CD4-positive, CD25-positive, alpha-beta regulatory T cell (primary cell): ENCODE results near the gene CAMK1D. TPM values are rescaled to one million over a fixed set of nuclear protein-coding genes. Genes with fewer than 3 reads are reported as not detected.
A peak's percentile ranks its signal among the peaks of the same experiment; 100 is the strongest.

Source experiments
- ATAC-seq, 2 donors: fragments of 150-1000 bp; cut with Tn5 transposase; one replicate each; pipeline ENCODE4 v1.10.0; 2021; ENCODE audit warnings: low read depth in 2 of 2, moderate number of reproducible peaks in 2 of 2, moderate library complexity in 1 of 2
- DNase-seq, 3 donors: peaks; one replicate each; pipeline versions ENCODE4 v3.0.0 to v3.0.0-alpha.2; 2012 to 2022; ENCODE audit warnings: mixed read lengths in 1 of 3
- H3K27ac ChIP-seq: one replicate; pipeline ENCODE4 v1.7.0; 2013; ENCODE audit warnings: mild to moderate bottlenecking, low read length; ENCODE audit not compliant: insufficient read depth, poor library complexity, severe bottlenecking
- H3K27me3 ChIP-seq: one replicate; pipeline ENCODE4 v1.7.0; 2013; ENCODE audit warnings: low read length; ENCODE audit not compliant: control insufficient read depth, insufficient read depth
- H3K36me3 ChIP-seq: one replicate; pipeline ENCODE4 v1.7.0; 2013; ENCODE audit warnings: mild to moderate bottlenecking, low read length, moderate library complexity; ENCODE audit not compliant: control insufficient read depth, insufficient read depth
- H3K4me1 ChIP-seq: 2 replicates; pipeline ENCODE4 v1.7.0; 2013; ENCODE audit warnings: mild to moderate bottlenecking, low read length; ENCODE audit not compliant: insufficient read depth, control insufficient read depth, poor library complexity, severe bottlenecking
- H3K4me3 ChIP-seq: one replicate; pipeline ENCODE4 v1.7.0; 2013; ENCODE audit warnings: low read depth, mild to moderate bottlenecking, low read length, moderate library complexity
- H3K9me3 ChIP-seq, 2 experiments: 1 replicate in 1 of 2; 2 replicates in 1 of 2; pipeline ENCODE4 v1.7.0; 2013; ENCODE audit warnings: low read length in 2 of 2, mild to moderate bottlenecking in 1 of 2, moderate library complexity in 1 of 2; ENCODE audit not compliant: control insufficient read depth in 2 of 2
- H3K27ac Mint-ChIP-seq, 3 donors: one replicate each; pipeline ENCODE4 v1.8.0; 2020 to 2022; ENCODE audit warnings: mild to moderate bottlenecking in 3 of 3, mixed read lengths in 3 of 3, moderate library complexity in 2 of 3
- H3K27me3 Mint-ChIP-seq: one replicate; pipeline ENCODE4 v1.8.0; 2022; ENCODE audit warnings: mild to moderate bottlenecking, mixed read lengths
- H3K36me3 Mint-ChIP-seq: one replicate; pipeline ENCODE4 v1.8.0; 2020; ENCODE audit warnings: mixed read lengths
- H3K4me1 Mint-ChIP-seq, 4 donors: one replicate each; pipeline ENCODE4 v1.8.0; 2020 to 2022; ENCODE audit warnings: mixed read lengths in 4 of 4, mild to moderate bottlenecking in 1 of 4
- H3K4me3 Mint-ChIP-seq, 4 donors: one replicate each; pipeline ENCODE4 v1.8.0; 2020 to 2022; ENCODE audit warnings: mild to moderate bottlenecking in 4 of 4, mixed read lengths in 4 of 4, moderate library complexity in 3 of 4
- H3K9me3 Mint-ChIP-seq, 7 donors: one replicate each; pipeline ENCODE4 v1.8.0; 2020 to 2022; ENCODE audit warnings: mixed read lengths in 7 of 7, mild to moderate bottlenecking in 3 of 7, moderate library complexity in 2 of 7
- polyA plus RNA-seq, 4 donors: library from polyadenylated mRNA; unstranded; fragments of 300-500 nt; fragmentation: Illumina TruSeq; gene quantifications; one replicate each; pipeline ENCODE4 v1.2.3, GENCODE V29; 2021
- total RNA-seq: library from RNA; stranded (reverse); gene quantifications from one replicate; pipeline ENCODE4 v1.2.3, GENCODE V29; 2022

The CAMK1D gene
- total and polyA plus RNA-seq, 5 donors from 2014 or later, result 4.4 to 25.3 (median 5.2) TPM

GRCh38 chr10:12656518-12657142 lies 307.3 kb downstream of the CAMK1D start:
- H3K9me3 Mint-ChIP-seq, result peaks cover 0 to 6% (median 0%) of the 10 kb centered on the region in 7 donors

GRCh38 chr10:12657489-12657888 lies 308.1 kb downstream of the CAMK1D start:
- Mint-ChIP-seq H3K4me3 (no peak overlapping the region), H3K36me3 (peaks cover 9% of the 10 kb centered on the region), H3K4me1 (peaks cover 0 to 2% (median 0%) of the 10 kb centered on the region in 4 donors), H3K27ac (no peak overlapping the region), H3K27me3 (no peaks in the 10 kb centered on the region), H3K9me3 (peaks cover 0 to 6% (median 0%) of the 10 kb centered on the region in 7 donors)
- H3K9me3 ChIP-seq, result no peaks in the 10 kb centered on the region
- ATAC-seq (no peak), DNase-seq (no peak)
- no peaks in the 10 kb centered on the region for H3K4me1 ChIP-seq
- H3K27ac ChIP-seq, result no peak overlapping the region
- no peaks in the 10 kb centered on the region for H3K36me3 ChIP-seq
- no peaks in the 10 kb centered on the region for H3K27me3 ChIP-seq
- H3K4me3 ChIP-seq, result no peak overlapping the region

More at GRCh38 chr10:12656518-12657142, 307.3 kb downstream of the CAMK1D start:
- no peaks in the 10 kb centered on the region for H3K4me1 ChIP-seq
- H3K9me3 ChIP-seq, result no peaks in the 10 kb centered on the region
- DNase-seq, result peak in 2 of 3 donors; percentile 61 to 79
- H3K27ac ChIP-seq, result no peak overlapping the region
- peak; percentile 57 to 62 for ATAC-seq
- no peak overlapping the region for H3K4me3 Mint-ChIP-seq
- H3K36me3 Mint-ChIP-seq, result peaks cover 9% of the 10 kb centered on the region
- peaks cover 0 to 2% (median 0%) of the 10 kb centered on the region in 4 donors for H3K4me1 Mint-ChIP-seq
- H3K4me3 ChIP-seq, result no peak overlapping the region
- H3K36me3 ChIP-seq, result no peaks in the 10 kb centered on the region
- no peak overlapping the region for H3K27ac Mint-ChIP-seq
- H3K27me3 ChIP-seq, result no peaks in the 10 kb centered on the region
- no peaks in the 10 kb centered on the region for H3K27me3 Mint-ChIP-seq

DNA sequence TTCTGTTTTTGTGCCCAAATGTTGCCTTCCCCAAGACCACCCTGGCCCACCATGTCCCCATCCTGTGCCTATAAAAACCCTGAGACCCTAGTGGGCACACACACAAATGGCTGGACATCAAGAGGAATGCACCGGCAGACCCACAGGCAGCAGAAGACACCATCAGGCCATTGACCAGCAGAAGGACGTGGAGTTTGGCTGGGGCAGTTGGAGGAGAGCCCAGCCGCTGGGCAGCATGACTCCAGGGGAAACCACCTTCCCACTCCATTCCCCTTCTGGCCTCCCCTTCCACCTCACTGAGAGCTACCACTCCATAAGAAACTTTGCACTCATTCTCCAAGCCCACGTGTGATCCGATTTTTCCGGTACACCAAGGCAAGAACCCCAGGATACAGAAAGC lies 309.2 kb downstream of the CAMK1D start:
- no peak overlapping the region for H3K27ac ChIP-seq
- peaks cover 0 to 6% (median 0%) of the 10 kb centered on the region in 7 donors for H3K9me3 Mint-ChIP-seq
- H3K27me3 ChIP-seq, result no peaks in the 10 kb centered on the region
- no peaks in the 10 kb centered on the region for H3K36me3 ChIP-seq
- no peaks in the 10 kb centered on the region for H3K27me3 Mint-ChIP-seq
- peaks cover 9% of the 10 kb centered on the region for H3K36me3 Mint-ChIP-seq
- DNase-seq (no peak), ATAC-seq (no peak)
- H3K9me3 ChIP-seq, result no peaks in the 10 kb centered on the region
- no peak overlapping the region for H3K4me3 Mint-ChIP-seq
- no peaks in the 10 kb centered on the region for H3K4me1 ChIP-seq
- no peak overlapping the region for H3K27ac Mint-ChIP-seq
- no peak overlapping the region for H3K4me3 ChIP-seq
- H3K4me1 Mint-ChIP-seq, result peaks cover 0 to 2% (median 0%) of the 10 kb centered on the region in 4 donors

- Histone ChIP-seq H3K27ac (no peak overlapping the region), H3K4me1 (no peaks in the 10 kb centered on the region), H3K4me3 (no peak overlapping the region), H3K9me3 (no peaks in the 10 kb centered on the region), H3K27me3 (no peaks in the 10 kb centered on the region), H3K36me3 (no peaks in the 10 kb centered on the region)
- Mint-ChIP-seq H3K27me3 (no peaks in the 10 kb centered on the region), H3K36me3 (peaks cover 7% of the 10 kb centered on the region), H3K4me3 (no peak overlapping the region), H3K4me1 (peaks cover 0 to 2% (median 0%) of the 10 kb centered on the region in 4 donors), H3K9me3 (no peaks in the 10 kb centered on the region), H3K27ac (no peak overlapping the region)
- no peak for DNase-seq
- ATAC-seq, result no peak
Measured at GRCh38 chr10:12659706-12660105, 310.4 kb downstream of the CAMK1D start.

- Mint-ChIP-seq H3K27ac (no peak overlapping the region), H3K36me3 (peaks cover 3% of the 10 kb centered on the region), H3K9me3 (no peaks in the 10 kb centered on the region), H3K4me1 (peaks cover 0 to 2% (median 0%) of the 10 kb centered on the region in 4 donors), H3K27me3 (no peaks in the 10 kb centered on the region), H3K4me3 (no peak overlapping the region)
- DNase-seq (no peak), ATAC-seq (no peak)
- H3K27me3 ChIP-seq, result no peaks in the 10 kb centered on the region
- no peak overlapping the region for H3K27ac ChIP-seq
- no peak overlapping the region for H3K4me3 ChIP-seq
- no peaks in the 10 kb centered on the region for H3K9me3 ChIP-seq
- no peaks in the 10 kb centered on the region for H3K4me1 ChIP-seq
- H3K36me3 ChIP-seq, result no peaks in the 10 kb centered on the region
Measured at GRCh38 chr10:12660812-12661211, 311.5 kb downstream of the CAMK1D start.

DNA sequence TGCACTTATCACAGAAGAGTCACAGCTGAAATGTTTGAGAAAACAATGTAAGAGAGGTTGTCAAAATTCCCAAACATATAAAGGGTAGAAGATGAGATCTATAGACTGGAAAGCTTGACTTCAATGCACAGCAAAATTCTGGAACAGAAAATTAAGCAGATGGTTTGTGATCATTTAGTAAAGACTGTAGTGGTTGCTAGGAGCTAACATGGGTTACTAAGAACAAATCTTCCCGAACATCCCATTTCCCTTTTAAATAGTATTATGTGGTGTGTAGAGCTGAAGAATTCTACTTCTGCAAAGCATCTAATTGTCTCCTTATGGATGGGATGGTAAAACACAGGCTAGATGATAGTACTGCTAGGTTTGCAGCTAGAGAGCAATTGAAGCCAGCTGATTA lies 312.3 kb downstream of the CAMK1D start:
- DNase-seq (no peak), ATAC-seq (no peak)
- Mint-ChIP-seq H3K27ac (no peak overlapping the region), H3K27me3 (no peaks in the 10 kb centered on the region), H3K36me3 (peaks cover 8% of the 10 kb centered on the region), H3K4me1 (peaks cover 0 to under 1% (median 0%) of the 10 kb centered on the region in 4 donors), H3K9me3 (no peaks in the 10 kb centered on the region), H3K4me3 (no peak overlapping the region)
- Histone ChIP-seq H3K27ac (no peak overlapping the region), H3K4me3 (no peak overlapping the region), H3K4me1 (no peaks in the 10 kb centered on the region), H3K27me3 (no peaks in the 10 kb centered on the region), H3K36me3 (no peaks in the 10 kb centered on the region), H3K9me3 (no peaks in the 10 kb centered on the region)

- peaks cover 9% of the 10 kb centered on the region for H3K36me3 Mint-ChIP-seq
- H3K4me3 Mint-ChIP-seq, result no peak overlapping the region
- Histone ChIP-seq H3K9me3 (no peaks in the 10 kb centered on the region), H3K27me3 (no peaks in the 10 kb centered on the region), H3K36me3 (peaks cover 4% of the 10 kb centered on the region), H3K27ac (no peak overlapping the region), H3K4me3 (no peak overlapping the region), H3K4me1 (no peaks in the 10 kb centered on the region)
- H3K27me3 Mint-ChIP-seq, result no peaks in the 10 kb centered on the region
- peaks cover 0 to 5% (median 0%) of the 10 kb centered on the region in 4 donors for H3K4me1 Mint-ChIP-seq
- H3K9me3 Mint-ChIP-seq, result no peaks in the 10 kb centered on the region
- ATAC-seq (no peak), DNase-seq (no peak)
- H3K27ac Mint-ChIP-seq, result no peak overlapping the region
Measured at GRCh38 chr10:12663863-12664262, 314.5 kb downstream of the CAMK1D start.

- no peaks in the 10 kb centered on the region for H3K27me3 ChIP-seq
- Mint-ChIP-seq H3K27me3 (no peaks in the 10 kb centered on the region), H3K9me3 (peaks cover 0 to 8% (median 0%) of the 10 kb centered on the region in 7 donors), H3K36me3 (peaks cover 13% of the 10 kb centered on the region), H3K4me1 (peaks cover 0 to 5% (median 0%) of the 10 kb centered on the region in 4 donors), H3K27ac (no peak overlapping the region), H3K4me3 (no peak overlapping the region)
- H3K27ac ChIP-seq, result no peak overlapping the region
- no peaks in the 10 kb centered on the region for H3K9me3 ChIP-seq
- no peak for ATAC-seq
- no peaks in the 10 kb centered on the region for H3K4me1 ChIP-seq
- H3K4me3 ChIP-seq, result no peak overlapping the region
- no peak for DNase-seq
- peaks cover 4% of the 10 kb centered on the region for H3K36me3 ChIP-seq
Measured at GRCh38 chr10:12665501-12665900, 316.2 kb downstream of the CAMK1D start.
